DOHH2 (cell line): ENCODE measurements around the gene TEX14.

Experiments used
- H3F3A ChIP-seq: fragments of 200-600 bp; sonication (generic), shearing (Covaris generic); 2 replicates; pipeline ENCODE4 v1.6.0; 2016; ENCODE audit warnings: antibody characterized with exemption, mild to moderate bottlenecking; ENCODE audit not compliant: control insufficient read depth, insufficient read depth
- H3K27ac ChIP-seq: fragments of 200-600 bp; sonication (generic); 2 replicates; pipeline ENCODE4 v1.5.1; 2014; ENCODE audit warnings: low read depth, mild to moderate bottlenecking, low read length, moderate library complexity
- H3K27me3 ChIP-seq: fragments of 200-600 bp; sonication (generic); 2 replicates; pipeline ENCODE4 v1.6.1; 2014; ENCODE audit warnings: mild to moderate bottlenecking, low read length, mixed read lengths; ENCODE audit not compliant: control insufficient read depth
- H3K36me3 ChIP-seq: fragments of 200-600 bp; sonication (generic); 2 replicates; pipeline ENCODE4 v1.6.1; 2014; ENCODE audit warnings: mild to moderate bottlenecking, low read length, moderate library complexity, mixed read lengths; ENCODE audit not compliant: control insufficient read depth
- H3K4me1 ChIP-seq: fragments of 200-600 bp; sonication (generic); 2 replicates; pipeline ENCODE4 v1.6.1; 2014; ENCODE audit warnings: mild to moderate bottlenecking, low read length, mixed read lengths; ENCODE audit not compliant: control insufficient read depth
- H3K4me2 ChIP-seq: fragments of 200-600 bp; sonication (generic); 2 replicates; pipeline ENCODE4 v1.6.0; 2014; ENCODE audit warnings: mild to moderate bottlenecking, low read length, moderate library complexity
- H3K4me3 ChIP-seq: fragments of 200-600 bp; sonication (generic); 2 replicates; pipeline ENCODE4 v1.5.1; 2014; ENCODE audit warnings: mild to moderate bottlenecking, low read length, mixed read lengths
- H3K79me2 ChIP-seq: fragments of 200-600 bp; sonication (generic); 2 replicates; pipeline ENCODE4 v1.6.1; 2014; ENCODE audit warnings: mild to moderate bottlenecking, low read length, mixed read lengths; ENCODE audit not compliant: control insufficient read depth
- H3K9me2 ChIP-seq: fragments of 200-600 bp; sonication (generic); replicated peaks from 2 replicates; pipeline ENCODE4 v1.6.1; 2014; ENCODE audit warnings: mild to moderate bottlenecking, low read length, mixed read lengths; ENCODE audit not compliant: control insufficient read depth
- H3K9me3 ChIP-seq: fragments of 200-600 bp; sonication (generic); 2 replicates; pipeline ENCODE4 v1.6.1; 2014; ENCODE audit warnings: antibody characterized with exemption, low read length, mixed read lengths; ENCODE audit not compliant: control insufficient read depth, insufficient read depth
- H4K20me1 ChIP-seq: fragments of 200-600 bp; sonication (generic); 2 replicates; pipeline ENCODE4 v1.6.0; 2014; ENCODE audit warnings: low read depth, mild to moderate bottlenecking, antibody characterized with exemption, low read length, moderate library complexity; ENCODE audit not compliant: control insufficient read depth, insufficient read depth
- CTCF ChIP-seq: fragments of 200-600 bp; sonication (generic); IDR thresholded peaks from one replicate; pipeline ENCODE4 v1.5.1; 2014; ENCODE audit warnings: antibody characterized with exemption, mild to moderate bottlenecking, low read depth, low read length; ENCODE audit not compliant: poor library complexity, severe bottlenecking
- EZH2phosphoT487 ChIP-seq: fragments of 200-600 bp; sonication (generic); IDR thresholded peaks from 2 replicates; pipeline ENCODE4 v1.6.1; 2017; ENCODE audit warnings: borderline replicate concordance, mild to moderate bottlenecking, antibody characterized with exemption, low read length, moderate library complexity, mixed read lengths

The TEX14 gene

GRCh38 chr17:58576679-58577367 is 115.0 kb downstream of the TEX14 start:
- H3K36me3 ChIP-seq: no peaks in the 10 kb centered on the region
- no peaks in the 10 kb centered on the region for H3K79me2 ChIP-seq
- no peak overlapping the region for H3K4me2 ChIP-seq
- TF ChIP-seq CTCF (no peak), EZH2phosphoT487 (no peak)
- no peaks in the 10 kb centered on the region for H3F3A ChIP-seq
- H3K27me3 ChIP-seq: no peaks in the 10 kb centered on the region
- no peaks in the 10 kb centered on the region for H3K9me2 ChIP-seq
- no peaks in the 10 kb centered on the region for H3K9me3 ChIP-seq
- no peak overlapping the region for H3K4me3 ChIP-seq
- H4K20me1 ChIP-seq: no peaks in the 10 kb centered on the region
- no peaks in the 10 kb centered on the region for H3K4me1 ChIP-seq
- H3K27ac ChIP-seq: no peak overlapping the region

GRCh38 chr17:58575511-58575910 is 116.3 kb downstream of the TEX14 start:
- Histone ChIP-seq H3K9me2 (no peaks in the 10 kb centered on the region), H3F3A (no peaks in the 10 kb centered on the region), H3K4me2 (no peak overlapping the region), H3K27me3 (no peaks in the 10 kb centered on the region), H3K4me1 (no peaks in the 10 kb centered on the region), H3K79me2 (no peaks in the 10 kb centered on the region), H3K4me3 (no peak overlapping the region), H3K36me3 (no peaks in the 10 kb centered on the region), H3K27ac (no peak overlapping the region), H3K9me3 (no peaks in the 10 kb centered on the region), H4K20me1 (no peaks in the 10 kb centered on the region)
- no peak for TF ChIP-seq EZH2phosphoT487
- TF ChIP-seq CTCF: no peak

GRCh38 chr17:58574025-58574424 is 117.8 kb downstream of the TEX14 start:
- H3F3A ChIP-seq: no peaks in the 10 kb centered on the region
- H3K4me3 ChIP-seq: no peak overlapping the region
- H3K27ac ChIP-seq: no peak overlapping the region
- H3K9me3 ChIP-seq: no peaks in the 10 kb centered on the region
- no peak for TF ChIP-seq CTCF
- no peak for TF ChIP-seq EZH2phosphoT487
- H3K79me2 ChIP-seq: no peaks in the 10 kb centered on the region
- H3K9me2 ChIP-seq: no peaks in the 10 kb centered on the region
- no peaks in the 10 kb centered on the region for H3K27me3 ChIP-seq
- H3K4me1 ChIP-seq: no peaks in the 10 kb centered on the region
- H4K20me1 ChIP-seq: no peaks in the 10 kb centered on the region
- H3K36me3 ChIP-seq: no peaks in the 10 kb centered on the region
- H3K4me2 ChIP-seq: no peak overlapping the region
